Uterus (tissue), 2 donors: ENCODE measurements around the gene GLIS1.

Experiments used
- POLR2A ChIP-seq, 2 donors: fragments of 450-650 bp; IDR thresholded peaks; one replicate each; pipeline ENCODE4 v1.6.1; 2016; ENCODE audit warnings: antibody characterized with exemption in 2 of 2, mild to moderate bottlenecking in 1 of 2, moderate library complexity in 1 of 2
- TF ChIP-seq, protein P1 (sequence below), 4 experiments: fragments of 200-600 bp in 2 of 4; fragments of 450-650 bp in 2 of 4; sonication (generic) in 2 of 4; IDR thresholded peaks; one replicate each; pipeline ENCODE4 v1.5.1; 2016 to 2019; ENCODE audit warnings: antibody characterized with exemption in 4 of 4, mild to moderate bottlenecking in 2 of 4, moderate library complexity in 1 of 4

DNA sequence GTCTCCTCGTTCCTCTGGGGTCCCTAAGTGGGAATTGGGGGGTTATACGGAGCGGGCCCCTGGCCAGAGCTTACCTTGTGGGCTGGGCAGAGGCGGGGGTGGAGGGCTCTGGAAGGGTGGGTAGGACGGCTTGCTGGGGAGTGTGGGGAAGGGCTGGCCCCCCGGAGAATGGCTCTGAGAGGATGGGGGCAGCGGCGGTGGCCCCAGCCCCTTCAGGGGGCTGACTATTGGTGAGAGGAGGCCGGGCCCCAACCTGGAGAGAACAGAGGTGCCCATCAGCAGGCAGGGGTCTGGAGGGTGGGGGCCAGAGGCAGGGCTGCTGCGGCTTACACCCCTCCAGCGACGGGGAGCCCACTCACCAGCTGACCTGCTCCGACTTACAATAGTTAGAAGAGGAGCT lies 229.2 kb downstream of the GLIS1 start:
- TF ChIP-seq, protein P1, sequence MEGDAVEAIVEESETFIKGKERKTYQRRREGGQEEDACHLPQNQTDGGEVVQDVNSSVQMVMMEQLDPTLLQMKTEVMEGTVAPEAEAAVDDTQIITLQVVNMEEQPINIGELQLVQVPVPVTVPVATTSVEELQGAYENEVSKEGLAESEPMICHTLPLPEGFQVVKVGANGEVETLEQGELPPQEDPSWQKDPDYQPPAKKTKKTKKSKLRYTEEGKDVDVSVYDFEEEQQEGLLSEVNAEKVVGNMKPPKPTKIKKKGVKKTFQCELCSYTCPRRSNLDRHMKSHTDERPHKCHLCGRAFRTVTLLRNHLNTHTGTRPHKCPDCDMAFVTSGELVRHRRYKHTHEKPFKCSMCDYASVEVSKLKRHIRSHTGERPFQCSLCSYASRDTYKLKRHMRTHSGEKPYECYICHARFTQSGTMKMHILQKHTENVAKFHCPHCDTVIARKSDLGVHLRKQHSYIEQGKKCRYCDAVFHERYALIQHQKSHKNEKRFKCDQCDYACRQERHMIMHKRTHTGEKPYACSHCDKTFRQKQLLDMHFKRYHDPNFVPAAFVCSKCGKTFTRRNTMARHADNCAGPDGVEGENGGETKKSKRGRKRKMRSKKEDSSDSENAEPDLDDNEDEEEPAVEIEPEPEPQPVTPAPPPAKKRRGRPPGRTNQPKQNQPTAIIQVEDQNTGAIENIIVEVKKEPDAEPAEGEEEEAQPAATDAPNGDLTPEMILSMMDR (IDR thresholded peaks at IDR 0.05) = no peak
- TF ChIP-seq POLR2A (IDR thresholded peaks at IDR 0.05) = no peak
